ENCODE measurements around the gene TSPEAR. TPM values are rescaled to one million over a fixed set of nuclear protein-coding genes. Genes with fewer than 3 reads are reported as not detected.

Gene TSPEAR
- total RNA-seq, 1 donor: not detected

DNA sequence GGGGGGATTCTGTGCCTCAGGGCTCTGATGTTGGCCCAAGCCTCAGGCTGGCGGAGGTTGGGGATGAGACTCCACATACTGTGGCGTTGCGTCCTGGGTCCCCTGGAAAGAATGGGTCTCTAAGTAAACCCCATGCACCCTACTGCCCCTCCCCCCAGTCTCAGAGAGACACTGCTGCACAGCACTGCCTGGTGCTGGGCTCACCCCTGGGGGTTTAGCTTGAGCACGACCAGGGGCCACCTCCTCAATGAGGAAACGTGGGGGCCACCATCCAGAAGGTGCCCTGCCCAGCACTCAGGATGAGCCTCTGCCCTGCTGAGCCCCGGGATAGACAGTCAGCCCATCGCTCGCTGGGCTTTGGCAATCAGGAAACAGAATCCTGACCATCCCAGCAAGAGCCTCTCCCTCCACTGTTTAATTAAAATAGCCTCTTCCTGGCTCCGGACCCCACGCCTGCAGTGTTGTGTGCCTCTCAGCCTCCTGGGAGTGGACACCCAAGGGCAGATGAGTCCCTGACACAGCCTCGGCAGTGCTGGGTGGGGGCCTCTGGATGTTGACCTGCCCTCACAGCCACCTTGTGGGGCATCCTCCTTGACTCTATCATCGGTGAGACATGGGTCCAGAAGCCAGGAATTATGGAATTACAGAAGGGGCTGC, 141.4 kb downstream of the TSPEAR start:
- TF ChIP-seq, protein P1, sequence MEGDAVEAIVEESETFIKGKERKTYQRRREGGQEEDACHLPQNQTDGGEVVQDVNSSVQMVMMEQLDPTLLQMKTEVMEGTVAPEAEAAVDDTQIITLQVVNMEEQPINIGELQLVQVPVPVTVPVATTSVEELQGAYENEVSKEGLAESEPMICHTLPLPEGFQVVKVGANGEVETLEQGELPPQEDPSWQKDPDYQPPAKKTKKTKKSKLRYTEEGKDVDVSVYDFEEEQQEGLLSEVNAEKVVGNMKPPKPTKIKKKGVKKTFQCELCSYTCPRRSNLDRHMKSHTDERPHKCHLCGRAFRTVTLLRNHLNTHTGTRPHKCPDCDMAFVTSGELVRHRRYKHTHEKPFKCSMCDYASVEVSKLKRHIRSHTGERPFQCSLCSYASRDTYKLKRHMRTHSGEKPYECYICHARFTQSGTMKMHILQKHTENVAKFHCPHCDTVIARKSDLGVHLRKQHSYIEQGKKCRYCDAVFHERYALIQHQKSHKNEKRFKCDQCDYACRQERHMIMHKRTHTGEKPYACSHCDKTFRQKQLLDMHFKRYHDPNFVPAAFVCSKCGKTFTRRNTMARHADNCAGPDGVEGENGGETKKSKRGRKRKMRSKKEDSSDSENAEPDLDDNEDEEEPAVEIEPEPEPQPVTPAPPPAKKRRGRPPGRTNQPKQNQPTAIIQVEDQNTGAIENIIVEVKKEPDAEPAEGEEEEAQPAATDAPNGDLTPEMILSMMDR (IDR thresholded peaks at IDR 0.05; ENCODE audit: insufficient read depth, low read length): no peak
- no peak for DNase-seq (ENCODE audit: low read depth)
- no peak overlapping the region for H3K4me3 ChIP-seq (ENCODE audit: low read depth, low read length)

- no peak overlapping the region for H3K4me3 ChIP-seq (ENCODE audit: low read depth, low read length)
- no peak for DNase-seq (ENCODE audit: low read depth)
- TF ChIP-seq, protein P1 (IDR thresholded peaks at IDR 0.05; ENCODE audit: insufficient read depth, low read length): no peak
These were observed 142.5 kb downstream of the TSPEAR start for GRCh38 chr21:44568667-44569556.

GRCh38 chr21:44568261-44568660, 143.1 kb downstream of the TSPEAR start:
- TF ChIP-seq, protein P1 (IDR thresholded peaks at IDR 0.05; ENCODE audit: insufficient read depth, low read length): no peak
- DNase-seq (ENCODE audit: low read depth): no peak
- no peak overlapping the region for H3K4me3 ChIP-seq (ENCODE audit: low read depth, low read length)

GRCh38 chr21:44567481-44568171, 143.7 kb downstream of the TSPEAR start:
- H3K4me3 ChIP-seq (ENCODE audit: low read depth, low read length): no peak overlapping the region
- TF ChIP-seq, protein P1 (IDR thresholded peaks at IDR 0.05; ENCODE audit: insufficient read depth, low read length): no peak
- no peak for DNase-seq (ENCODE audit: low read depth)

- no peak for DNase-seq (ENCODE audit: low read depth)
- no peak overlapping the region for H3K4me3 ChIP-seq (ENCODE audit: low read depth, low read length)
- TF ChIP-seq, protein P1 (IDR thresholded peaks at IDR 0.05; ENCODE audit: insufficient read depth, low read length): no peak
These were observed 145.0 kb downstream of the TSPEAR start for GRCh38 chr21:44566403-44566802.

DNA sequence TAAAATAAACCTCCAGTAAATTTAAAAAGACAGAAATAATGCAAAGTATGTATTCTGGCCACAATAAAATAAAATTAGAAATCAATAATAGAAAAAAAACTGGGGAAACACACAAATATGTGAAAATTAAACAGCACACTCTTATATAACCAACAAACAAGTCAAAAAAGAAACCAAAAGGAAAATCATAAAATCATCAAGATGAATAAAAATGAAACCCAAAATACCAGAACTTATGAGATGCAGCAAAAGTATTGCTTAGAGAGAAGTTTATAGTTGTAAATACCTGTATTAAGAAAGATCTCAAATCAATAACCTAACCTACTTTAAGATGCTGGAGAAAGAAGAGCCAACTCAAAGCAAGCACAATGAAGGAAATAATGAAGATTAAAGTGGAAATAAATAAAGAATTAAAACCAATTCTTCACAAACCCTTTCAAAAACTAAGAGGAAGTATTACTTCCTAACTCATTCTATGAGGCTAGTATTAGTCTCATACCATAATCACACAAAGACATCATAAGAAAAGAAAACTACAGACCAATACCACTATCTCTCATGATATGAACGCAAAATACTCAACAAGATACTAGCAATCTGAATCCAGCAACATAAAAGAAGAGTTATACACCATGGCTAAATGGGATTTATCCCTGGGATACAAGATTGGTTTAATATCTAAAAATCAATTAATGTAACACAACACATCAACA, 146.3 kb downstream of the TSPEAR start:
- DNase-seq (ENCODE audit: low read depth): no peak
- no peak overlapping the region for H3K4me3 ChIP-seq (ENCODE audit: low read depth, low read length)
- TF ChIP-seq, protein P1 (IDR thresholded peaks at IDR 0.05; ENCODE audit: insufficient read depth, low read length): no peak
